Inflammatory macrophage treated with lipopolysaccharide for 4 hours (primary cell): ENCODE results near the gene EWSR1.

Experiments used
- DNase-seq: peaks from one replicate; pipeline ENCODE4 v3.0.0-alpha.2; 2020

EWSR1 gene

GRCh38 chr22:29307596-29308147 lies 39.6 kb downstream of the EWSR1 start:
- DNase-seq: no peak

GRCh38 chr22:29308148-29308790 lies 40.2 kb downstream of the EWSR1 start:
- no peak for DNase-seq

GRCh38 chr22:29308791-29309262 lies 40.8 kb downstream of the EWSR1 start:
- DNase-seq: no peak

- no peak for DNase-seq
These were observed 41.4 kb downstream of the EWSR1 start for GRCh38 chr22:29309332-29310064.

GRCh38 chr22:29310065-29310862 lies 42.2 kb downstream of the EWSR1 start:
- DNase-seq: no peak

GRCh38 chr22:29310863-29311339 lies 42.8 kb downstream of the EWSR1 start:
- peak; percentile 99 for DNase-seq

GRCh38 chr22:29311464-29312217 lies 43.6 kb downstream of the EWSR1 start:
- no peak for DNase-seq

- no peak for DNase-seq
These were observed 44.4 kb downstream of the EWSR1 start for GRCh38 chr22:29312218-29313125.

- peak; percentile 57 for DNase-seq
These were observed 45.1 kb downstream of the EWSR1 start for GRCh38 chr22:29313126-29313575.

- DNase-seq: no peak
These were observed 45.8 kb downstream of the EWSR1 start for GRCh38 chr22:29313576-29314466.

GRCh38 chr22:29314537-29315285 lies 46.6 kb downstream of the EWSR1 start:
- DNase-seq: no peak

- no peak for DNase-seq
These were observed 47.4 kb downstream of the EWSR1 start, which contains the start of gene RASL10A for GRCh38 chr22:29315286-29316140. Gene RASL10A, minus strand, starts transcription at chr22:29315697. Its CDS starts 451 bp downstream, at chr22:29315246.

GRCh38 chr22:29316141-29316828 lies 48.2 kb downstream of the EWSR1 start:
- no peak for DNase-seq

GRCh38 chr22:29317827-29318454 lies 49.9 kb downstream of the EWSR1 start:
- no peak for DNase-seq

GRCh38 chr22:29319072-29319471 lies 51.0 kb downstream of the EWSR1 start:
- DNase-seq: no peak

- no peak for DNase-seq
These were observed 52.5 kb downstream of the EWSR1 start for GRCh38 chr22:29320546-29320945.

GRCh38 chr22:29323641-29324040 lies 55.6 kb downstream of the EWSR1 start:
- DNase-seq: no peak
